ENCODE measurements around the gene CMC2.
A peak's percentile ranks its signal among the peaks of the same experiment; 100 is the strongest.

The CMC2 gene

GRCh38 chr16:81035398-81035974, 28.8 kb upstream of the CMC2 start, which contains the start of gene ATMIN:
Gene ATMIN, plus strand, starts transcription at chr16:81035842. Its CDS starts 29 bp downstream, at chr16:81035871.
- peak within 1 kb of the TSS; percentile 93 to 100 (median 96) for H3K4me3 ChIP-seq
- H3K9me3 ChIP-seq (replicated peaks in 1 of 11), result peaks cover 0 to 4% (median 0%) of the 10 kb centered on the region in 11 experiments; a peak in 1 of 22 replicates
- peaks cover 12 to 41% (median 16%) of the 10 kb centered on the region in 10 experiments for H3K4me1 ChIP-seq
- peak within 1 kb of the TSS; percentile 81 to 93 (median 85) for H3K4me2 ChIP-seq
- peaks cover 0 to 46% (median 27%) of the 10 kb centered on the region in 11 experiments; a peak in 16 of 22 replicates for H4K20me1 ChIP-seq
- no peaks in the 10 kb centered on the region for H3K27me3 ChIP-seq
- peak within 1 kb of the TSS; percentile 90 to 98 (median 93) for H3K9ac ChIP-seq
- peak within 1 kb of the TSS; percentile 82 to 91 (median 88) for H3K27ac ChIP-seq
- peaks cover 3 to 57% (median 48%) of the 10 kb centered on the region in 11 experiments; a peak in 19 of 22 replicates for H3K36me3 ChIP-seq
- no peak for TF ChIP-seq Cebpa-rat (IDR thresholded peaks at IDR 0.05)

- Histone ChIP-seq H3K36me3 (peaks cover 37 to 77% (median 72%) of the 10 kb centered on the region in 11 experiments), H3K27me3 (no peaks in the 10 kb centered on the region)
These were observed 23.4 kb upstream of the CMC2 start for GRCh38 chr16:81029930-81030604.

GRCh38 chr16:81026429-81026828, 19.7 kb upstream of the CMC2 start:
- H3K27ac ChIP-seq, result no peak overlapping the region
- H3K9ac ChIP-seq, result no peak overlapping the region
- H3K36me3 ChIP-seq, result peaks cover 60 to 98% (median 95%) of the 10 kb centered on the region in 11 experiments
- TF ChIP-seq Cebpa-rat (IDR thresholded peaks at IDR 0.05), result no peak
- H3K27me3 ChIP-seq, result no peaks in the 10 kb centered on the region
- no peaks in the 10 kb centered on the region for H3K9me3 ChIP-seq (replicated peaks in 1 of 11)
- no peak overlapping the region for H3K4me2 ChIP-seq
- no peak overlapping the region for H3K4me3 ChIP-seq
- no peaks in the 10 kb centered on the region for H3K4me1 ChIP-seq
- no peaks in the 10 kb centered on the region; a peak in 2 of 22 replicates for H4K20me1 ChIP-seq

More at GRCh38 chr16:81029930-81030604, 23.4 kb upstream of the CMC2 start:
- Histone ChIP-seq H4K20me1 (no peaks in the 10 kb centered on the region), H3K9me3 (replicated peaks in 1 of 11) (peaks cover 0 to 4% (median 0%) of the 10 kb centered on the region in 11 experiments; a peak in 1 of 22 replicates), H3K9ac (no peak overlapping the region), H3K27ac (no peak overlapping the region), H3K4me1 (no peaks in the 10 kb centered on the region), H3K4me2 (no peak overlapping the region), H3K4me3 (no peak overlapping the region)
- TF ChIP-seq Cebpa-rat (IDR thresholded peaks at IDR 0.05), result no peak

GRCh38 chr16:81018496-81018895, 11.8 kb upstream of the CMC2 start:
- no peak for TF ChIP-seq Cebpa-rat (IDR thresholded peaks at IDR 0.05)
- H3K4me3 ChIP-seq, result no peak overlapping the region
- H4K20me1 ChIP-seq, result peaks cover 0 to 11% (median 0%) of the 10 kb centered on the region in 11 experiments; a peak in 6 of 22 replicates
- H3K4me2 ChIP-seq, result no peak overlapping the region
- no peak overlapping the region for H3K27ac ChIP-seq
- no peaks in the 10 kb centered on the region for H3K27me3 ChIP-seq
- H3K36me3 ChIP-seq, result peaks cover 79 to 100% (median 100%) of the 10 kb centered on the region in 11 experiments
- H3K4me1 ChIP-seq, result no peaks in the 10 kb centered on the region; a peak in 1 of 20 replicates
- no peaks in the 10 kb centered on the region for H3K9me3 ChIP-seq (replicated peaks in 1 of 11)
- H3K9ac ChIP-seq, result no peak overlapping the region

GRCh38 chr16:81014672-81015071, 8.0 kb upstream of the CMC2 start:
- no peak overlapping the region for H3K4me2 ChIP-seq
- no peaks in the 10 kb centered on the region; a peak in 1 of 20 replicates for H3K4me1 ChIP-seq
- peaks cover 0 to 36% (median 20%) of the 10 kb centered on the region in 11 experiments; a peak in 12 of 22 replicates for H4K20me1 ChIP-seq
- no peak overlapping the region for H3K27ac ChIP-seq
- H3K9me3 ChIP-seq (replicated peaks in 1 of 11), result no peaks in the 10 kb centered on the region
- no peak for TF ChIP-seq Cebpa-rat (IDR thresholded peaks at IDR 0.05)
- peaks cover 51 to 100% (median 99%) of the 10 kb centered on the region in 11 experiments for H3K36me3 ChIP-seq
- no peak overlapping the region for H3K4me3 ChIP-seq
- no peak overlapping the region for H3K9ac ChIP-seq
- H3K27me3 ChIP-seq, result no peaks in the 10 kb centered on the region

GRCh38 chr16:81012974-81013373, 6.3 kb upstream of the CMC2 start:
- Histone ChIP-seq H3K27ac (no peak overlapping the region), H3K4me1 (peaks cover 6 to 15% (median 12%) of the 10 kb centered on the region in 10 experiments; a peak in 19 of 20 replicates), H4K20me1 (peaks cover 0 to 52% (median 31%) of the 10 kb centered on the region in 11 experiments; a peak in 13 of 22 replicates), H3K4me3 (no peak overlapping the region), H3K9ac (no peak overlapping the region), H3K4me2 (no peak overlapping the region), H3K36me3 (peaks cover 38 to 94% (median 85%) of the 10 kb centered on the region in 11 experiments), H3K27me3 (no peaks in the 10 kb centered on the region), H3K9me3 (replicated peaks in 1 of 11) (no peaks in the 10 kb centered on the region)
- TF ChIP-seq Cebpa-rat (IDR thresholded peaks at IDR 0.05), result no peak

GRCh38 chr16:81008505-81008789, 1.8 kb upstream of the CMC2 start:
- peak overlapping the region; percentile 94 to 99 (median 97); a peak in 19 of 22 replicates for H3K9ac ChIP-seq
- H3K27ac ChIP-seq, result peak overlapping the region; percentile 66 to 99 (median 98); a peak in 19 of 22 replicates
- H3K4me3 ChIP-seq, result peak overlapping the region; percentile 79 to 99 (median 90); a peak in 19 of 20 replicates
- H3K4me1 ChIP-seq, result peaks cover 31 to 39% (median 38%) of the 10 kb centered on the region in 10 experiments
- H3K4me2 ChIP-seq, result peak overlapping the region; percentile 64 to 97 (median 94)
- no peaks in the 10 kb centered on the region for H3K27me3 ChIP-seq
- H3K36me3 ChIP-seq, result peaks cover 6 to 49% (median 40%) of the 10 kb centered on the region in 11 experiments
- TF ChIP-seq Cebpa-rat (IDR thresholded peaks at IDR 0.05), result no peak
- H3K9me3 ChIP-seq (replicated peaks in 1 of 11), result no peaks in the 10 kb centered on the region
- H4K20me1 ChIP-seq, result peaks cover 0 to 80% (median 53%) of the 10 kb centered on the region in 11 experiments; a peak in 17 of 22 replicates

GRCh38 chr16:81006211-81006812, 373 bp downstream of the CMC2 start:
- H3K27me3 ChIP-seq, result no peaks in the 10 kb centered on the region
- peaks cover 0 to 88% (median 44%) of the 10 kb centered on the region in 11 experiments; a peak in 18 of 22 replicates for H4K20me1 ChIP-seq
- peak overlapping the region; percentile 85 to 98 (median 97) for H3K4me2 ChIP-seq
- TF ChIP-seq Cebpa-rat (IDR thresholded peaks at IDR 0.05), result no peak
- peaks cover 0 to 37% (median 18%) of the 10 kb centered on the region in 11 experiments; a peak in 18 of 22 replicates for H3K36me3 ChIP-seq
- peak overlapping the region; percentile 94 to 99 (median 97) for H3K9ac ChIP-seq
- H3K27ac ChIP-seq, result peak overlapping the region; percentile 96 to 99 (median 98)
- H3K4me3 ChIP-seq, result peak overlapping the region; percentile 79 to 99 (median 90)
- peaks cover 34 to 42% (median 38%) of the 10 kb centered on the region in 10 experiments for H3K4me1 ChIP-seq
- H3K9me3 ChIP-seq (replicated peaks in 1 of 11), result 0 out of 22 replicates have a peak, but pooled peaks cover 0 to under 1% (median 0%) of the 10 kb centered on the region in 11 experiments

All from BLaER1 treated with 17β-estradiol and CSF1 and Interleukin-3, amounts not matched to agents 10 nM and 100 nM (cell line).